Measurements from ENCODE around the gene GALNT18. TPM values are rescaled to one million over a fixed set of nuclear protein-coding genes. Genes with fewer than 3 reads are reported as not detected.

The GALNT18 gene
- total RNA-seq, 1 donor from 2014 or later = 24.4 TPM

DNA sequence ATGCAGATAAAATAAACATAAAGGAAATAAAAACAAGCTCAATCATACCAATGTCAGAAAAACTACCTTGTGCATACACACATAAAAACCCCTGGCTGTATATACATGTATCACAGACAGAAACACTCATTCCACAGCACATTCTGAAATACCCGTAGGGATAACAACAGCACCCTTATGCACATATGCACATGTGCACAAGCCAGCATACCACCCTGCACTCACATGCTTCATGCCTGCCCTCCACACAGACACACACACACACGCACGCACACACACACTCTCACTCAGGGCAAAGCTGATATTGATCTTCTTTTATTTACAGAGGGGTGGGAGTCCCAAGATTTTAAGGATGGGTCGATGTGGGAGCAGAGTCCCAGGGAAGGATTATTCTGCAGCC lies 360.9 kb downstream of the GALNT18 start:
- Histone ChIP-seq H3K4me3 (no peak overlapping the region), H3K36me3 (no peaks in the 10 kb centered on the region), H3K4me1 (peaks cover 10% of the 10 kb centered on the region), H3K9me3 (replicated peaks) (no peaks in the 10 kb centered on the region), H3K27me3 (ENCODE audit: low read depth) (no peaks in the 10 kb centered on the region), H3K27ac (replicated peaks) (no peak overlapping the region)
- TF ChIP-seq, protein P1, sequence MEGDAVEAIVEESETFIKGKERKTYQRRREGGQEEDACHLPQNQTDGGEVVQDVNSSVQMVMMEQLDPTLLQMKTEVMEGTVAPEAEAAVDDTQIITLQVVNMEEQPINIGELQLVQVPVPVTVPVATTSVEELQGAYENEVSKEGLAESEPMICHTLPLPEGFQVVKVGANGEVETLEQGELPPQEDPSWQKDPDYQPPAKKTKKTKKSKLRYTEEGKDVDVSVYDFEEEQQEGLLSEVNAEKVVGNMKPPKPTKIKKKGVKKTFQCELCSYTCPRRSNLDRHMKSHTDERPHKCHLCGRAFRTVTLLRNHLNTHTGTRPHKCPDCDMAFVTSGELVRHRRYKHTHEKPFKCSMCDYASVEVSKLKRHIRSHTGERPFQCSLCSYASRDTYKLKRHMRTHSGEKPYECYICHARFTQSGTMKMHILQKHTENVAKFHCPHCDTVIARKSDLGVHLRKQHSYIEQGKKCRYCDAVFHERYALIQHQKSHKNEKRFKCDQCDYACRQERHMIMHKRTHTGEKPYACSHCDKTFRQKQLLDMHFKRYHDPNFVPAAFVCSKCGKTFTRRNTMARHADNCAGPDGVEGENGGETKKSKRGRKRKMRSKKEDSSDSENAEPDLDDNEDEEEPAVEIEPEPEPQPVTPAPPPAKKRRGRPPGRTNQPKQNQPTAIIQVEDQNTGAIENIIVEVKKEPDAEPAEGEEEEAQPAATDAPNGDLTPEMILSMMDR (IDR thresholded peaks at IDR 0.05; ENCODE audit: borderline replicate concordance) = no peak
- intact Hi-C loops (cut with micrococcal nuclease) = loop anchor here (10.0 kb wide), 1 partner anchor 216 kb away; no protein-coding TSS in a partner anchor
- no peak for DNase-seq

DNA sequence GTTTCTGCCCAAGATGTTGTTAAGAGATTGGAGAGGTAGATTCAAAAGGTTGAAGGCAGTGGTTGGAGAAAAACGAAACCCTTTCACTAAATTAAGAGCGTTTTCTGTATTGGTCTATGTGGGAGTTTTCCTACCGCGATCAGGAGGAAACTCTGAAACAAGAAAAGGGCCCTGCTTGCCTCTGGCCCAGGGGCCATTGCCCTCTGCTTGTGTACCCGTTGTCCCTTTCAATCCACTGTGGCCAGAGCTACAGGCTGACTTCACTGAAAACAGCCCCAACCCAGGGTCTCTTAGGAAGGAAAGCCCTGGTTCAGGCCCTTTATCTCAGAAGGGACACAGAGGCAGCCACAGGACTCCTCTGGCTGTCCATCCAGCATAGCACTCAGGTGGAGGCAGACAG lies 367.8 kb downstream of the GALNT18 start:
- Histone ChIP-seq H3K4me1 (no peaks in the 10 kb centered on the region), H3K27me3 (ENCODE audit: low read depth) (no peaks in the 10 kb centered on the region), H3K36me3 (no peaks in the 10 kb centered on the region), H3K4me3 (no peak overlapping the region), H3K9me3 (replicated peaks) (no peaks in the 10 kb centered on the region), H3K27ac (replicated peaks) (no peak overlapping the region)
- TF ChIP-seq, protein P1 (IDR thresholded peaks at IDR 0.05; ENCODE audit: borderline replicate concordance) = no peak
- DNase-seq = no peak
- intact Hi-C loops (cut with micrococcal nuclease) = no loop called here

DNA sequence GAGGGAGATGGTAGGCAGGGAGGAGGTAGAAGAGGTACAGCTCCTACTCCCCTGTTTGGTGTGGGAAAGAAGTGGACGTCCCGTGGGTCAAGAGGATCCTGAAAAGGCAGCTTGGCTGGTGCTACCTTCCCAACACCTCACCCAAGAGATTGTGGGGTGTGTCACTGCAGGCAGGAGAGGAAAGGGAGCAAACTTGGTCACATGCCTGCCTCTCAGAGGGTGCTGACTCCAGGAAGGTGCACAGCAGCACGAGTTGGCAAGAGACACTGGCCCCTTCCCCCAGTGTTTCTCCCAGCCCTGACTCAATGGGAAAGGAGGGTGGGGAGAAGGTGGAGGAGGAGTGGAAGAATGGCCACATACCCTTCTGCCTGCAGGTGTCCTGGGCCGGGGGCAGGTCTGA lies 368.3 kb downstream of the GALNT18 start:
- H3K9me3 ChIP-seq (replicated peaks) = no peaks in the 10 kb centered on the region
- DNase-seq = no peak
- H3K36me3 ChIP-seq = no peaks in the 10 kb centered on the region
- H3K4me1 ChIP-seq = no peaks in the 10 kb centered on the region
- H3K27ac ChIP-seq (replicated peaks) = no peak overlapping the region
- intact Hi-C loops (cut with micrococcal nuclease) = no loop called here
- H3K27me3 ChIP-seq (ENCODE audit: low read depth) = no peaks in the 10 kb centered on the region
- no peak overlapping the region for H3K4me3 ChIP-seq
- TF ChIP-seq, protein P1 (IDR thresholded peaks at IDR 0.05; ENCODE audit: borderline replicate concordance) = no peak

DNA sequence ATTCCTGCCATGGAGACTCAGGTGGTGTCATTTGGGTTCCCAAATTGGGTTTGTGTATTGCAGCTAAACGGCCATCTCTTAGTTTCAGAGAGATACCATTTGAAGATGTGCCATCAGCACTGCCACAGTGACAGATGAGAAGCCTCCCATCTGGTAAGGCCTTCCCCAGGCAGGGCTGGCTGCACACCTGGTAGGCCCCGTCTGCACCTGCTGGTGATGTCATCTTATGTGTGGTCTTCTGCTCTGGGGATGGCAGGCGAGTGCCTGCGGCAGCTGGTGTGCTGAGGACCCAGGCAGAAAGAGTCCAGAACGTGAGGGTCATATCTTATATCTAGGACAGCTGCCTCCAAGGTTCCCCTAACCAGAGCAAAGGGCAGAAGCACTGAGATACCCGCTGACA lies 369.4 kb downstream of the GALNT18 start:
- Histone ChIP-seq H3K27ac (replicated peaks) (no peak overlapping the region), H3K4me1 (no peaks in the 10 kb centered on the region), H3K4me3 (no peak overlapping the region), H3K36me3 (no peaks in the 10 kb centered on the region), H3K27me3 (ENCODE audit: low read depth) (no peaks in the 10 kb centered on the region), H3K9me3 (replicated peaks) (no peaks in the 10 kb centered on the region)
- intact Hi-C loops (cut with micrococcal nuclease) = no loop called here
- DNase-seq = no peak
- TF ChIP-seq, protein P1 (IDR thresholded peaks at IDR 0.05; ENCODE audit: borderline replicate concordance) = no peak

DNA sequence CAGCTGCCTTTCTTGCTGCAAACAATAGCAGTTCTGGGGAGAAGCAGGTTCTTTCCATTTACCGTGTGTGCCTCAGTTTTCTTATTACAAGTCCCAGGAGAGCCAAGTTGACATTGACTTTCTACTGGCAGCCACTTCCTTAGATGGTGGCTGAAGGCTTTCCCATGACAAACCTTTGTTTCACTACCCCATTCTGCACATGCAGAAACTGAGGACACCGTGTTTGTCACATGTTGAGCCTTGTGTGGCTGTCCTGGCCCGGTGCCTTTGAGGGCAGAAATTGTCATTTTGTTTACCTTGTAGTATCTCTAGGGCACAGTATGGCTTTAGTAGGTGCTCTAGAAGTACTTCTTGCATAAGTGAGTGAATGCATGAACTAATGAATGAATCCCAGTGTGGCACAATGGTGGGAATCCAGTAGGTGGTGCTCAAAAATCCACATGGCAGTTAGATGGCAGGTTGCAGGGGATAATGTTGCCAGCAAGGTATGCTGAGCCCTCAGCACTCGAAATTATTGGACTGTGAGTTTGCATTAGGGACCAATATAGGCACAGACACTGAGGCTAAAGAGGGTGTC lies 370.3 kb downstream of the GALNT18 start:
- Histone ChIP-seq H3K27ac (replicated peaks) (no peak overlapping the region), H3K4me3 (no peak overlapping the region), H3K4me1 (no peaks in the 10 kb centered on the region), H3K27me3 (ENCODE audit: low read depth) (no peaks in the 10 kb centered on the region), H3K9me3 (replicated peaks) (no peaks in the 10 kb centered on the region), H3K36me3 (no peaks in the 10 kb centered on the region)
- no peak for DNase-seq
- intact Hi-C loops (cut with micrococcal nuclease) = no loop called here
- TF ChIP-seq, protein P1 (IDR thresholded peaks at IDR 0.05; ENCODE audit: borderline replicate concordance) = no peak
